A204.1 (cell line): ENCODE results near the gene DCTN2.
"Not testable (repeated sequence)": the region's sequence is repeated elsewhere in the genome, so short reads cannot be mapped to it uniquely, and the experiment has no call there.

Source experiments
- FAIRE-seq: peaks from 2 replicates; lab custom pipeline; 2012; peaks lifted over from hg19 to GRCh38; lab: Jason Lieb, UNC

Gene DCTN2

GRCh38 chr12:57527184-57527583, 19.8 kb downstream of the DCTN2 start:
- FAIRE-seq, result no peak

GRCh38 chr12:57526477-57527126, 20.4 kb downstream of the DCTN2 start:
- no peak for FAIRE-seq

GRCh38 chr12:57525615-57526383, 21.2 kb downstream of the DCTN2 start:
- FAIRE-seq, result no peak

- no peak for FAIRE-seq
Observed at GRCh38 chr12:57524814-57525614, 22.0 kb downstream of the DCTN2 start.

GRCh38 chr12:57523706-57524614, 23.0 kb downstream of the DCTN2 start:
- no peak for FAIRE-seq

- no peak for FAIRE-seq
Observed at GRCh38 chr12:57522887-57523705, 23.9 kb downstream of the DCTN2 start.

- FAIRE-seq, result peak; percentile 40
Observed at GRCh38 chr12:57522011-57522886, 24.7 kb downstream of the DCTN2 start, which contains the start of gene MBD6. TSS of gene MBD6 (plus strand) at chr12:57522824. CDS start at chr12:57524304, 1,480 bp downstream.

GRCh38 chr12:57521525-57522010, 25.4 kb downstream of the DCTN2 start:
- FAIRE-seq, result no peak

- peak; percentile 94 for FAIRE-seq
Observed at GRCh38 chr12:57520053-57520818, 26.8 kb downstream of the DCTN2 start, which contains the start of gene DDIT3. TSS of gene DDIT3 (minus strand) at chr12:57520514. CDS start at chr12:57517406, 3,108 bp downstream.

GRCh38 chr12:57519796-57520052, 27.3 kb downstream of the DCTN2 start:
- FAIRE-seq, result no peak

GRCh38 chr12:57518920-57519795, 27.8 kb downstream of the DCTN2 start:
- no peak for FAIRE-seq

GRCh38 chr12:57518176-57518919, 28.6 kb downstream of the DCTN2 start:
- no peak for FAIRE-seq

GRCh38 chr12:57517718-57518117, 29.3 kb downstream of the DCTN2 start:
- FAIRE-seq, result not testable (repeated sequence)

- FAIRE-seq, result no peak
Observed at GRCh38 chr12:57517187-57517586, 29.8 kb downstream of the DCTN2 start.

- FAIRE-seq, result no peak
Observed at GRCh38 chr12:57516617-57517153, 30.3 kb downstream of the DCTN2 start.

GRCh38 chr12:57515934-57516541, 31.0 kb downstream of the DCTN2 start:
- FAIRE-seq, result no peak
